Measurements from ENCODE around the gene SAMD10.
A peak's percentile ranks its signal among the peaks of the same experiment; 100 is the strongest.

Gene SAMD10

DNA sequence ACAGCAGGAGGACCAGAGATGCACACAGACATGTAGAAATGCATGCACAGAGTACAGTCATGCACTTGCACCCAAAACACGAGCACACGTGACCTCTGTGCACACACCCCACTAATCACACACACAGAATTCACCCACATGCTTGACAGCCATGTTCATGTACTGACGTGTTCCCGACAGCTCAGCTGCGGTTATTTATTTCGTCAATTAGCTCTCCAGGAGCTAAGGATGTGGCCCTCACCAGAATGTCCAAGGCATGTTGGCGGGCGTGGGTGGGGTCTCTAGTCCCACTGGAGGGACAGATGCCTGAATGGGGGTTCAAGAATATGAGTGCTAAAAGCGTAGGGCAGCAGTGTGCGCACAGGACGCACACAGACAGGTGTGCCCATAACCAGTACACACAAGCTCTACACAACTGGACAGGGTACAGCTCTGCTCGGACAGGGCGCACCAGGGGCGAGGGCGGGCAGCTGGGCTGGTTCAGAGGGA is 919 bp upstream of the SAMD10 start:
- TF ChIP-seq, protein P1, sequence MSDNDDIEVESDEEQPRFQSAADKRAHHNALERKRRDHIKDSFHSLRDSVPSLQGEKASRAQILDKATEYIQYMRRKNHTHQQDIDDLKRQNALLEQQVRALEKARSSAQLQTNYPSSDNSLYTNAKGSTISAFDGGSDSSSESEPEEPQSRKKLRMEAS (IDR thresholded peaks at IDR 0.05): no peak
- TF ChIP-seq, protein P2, sequence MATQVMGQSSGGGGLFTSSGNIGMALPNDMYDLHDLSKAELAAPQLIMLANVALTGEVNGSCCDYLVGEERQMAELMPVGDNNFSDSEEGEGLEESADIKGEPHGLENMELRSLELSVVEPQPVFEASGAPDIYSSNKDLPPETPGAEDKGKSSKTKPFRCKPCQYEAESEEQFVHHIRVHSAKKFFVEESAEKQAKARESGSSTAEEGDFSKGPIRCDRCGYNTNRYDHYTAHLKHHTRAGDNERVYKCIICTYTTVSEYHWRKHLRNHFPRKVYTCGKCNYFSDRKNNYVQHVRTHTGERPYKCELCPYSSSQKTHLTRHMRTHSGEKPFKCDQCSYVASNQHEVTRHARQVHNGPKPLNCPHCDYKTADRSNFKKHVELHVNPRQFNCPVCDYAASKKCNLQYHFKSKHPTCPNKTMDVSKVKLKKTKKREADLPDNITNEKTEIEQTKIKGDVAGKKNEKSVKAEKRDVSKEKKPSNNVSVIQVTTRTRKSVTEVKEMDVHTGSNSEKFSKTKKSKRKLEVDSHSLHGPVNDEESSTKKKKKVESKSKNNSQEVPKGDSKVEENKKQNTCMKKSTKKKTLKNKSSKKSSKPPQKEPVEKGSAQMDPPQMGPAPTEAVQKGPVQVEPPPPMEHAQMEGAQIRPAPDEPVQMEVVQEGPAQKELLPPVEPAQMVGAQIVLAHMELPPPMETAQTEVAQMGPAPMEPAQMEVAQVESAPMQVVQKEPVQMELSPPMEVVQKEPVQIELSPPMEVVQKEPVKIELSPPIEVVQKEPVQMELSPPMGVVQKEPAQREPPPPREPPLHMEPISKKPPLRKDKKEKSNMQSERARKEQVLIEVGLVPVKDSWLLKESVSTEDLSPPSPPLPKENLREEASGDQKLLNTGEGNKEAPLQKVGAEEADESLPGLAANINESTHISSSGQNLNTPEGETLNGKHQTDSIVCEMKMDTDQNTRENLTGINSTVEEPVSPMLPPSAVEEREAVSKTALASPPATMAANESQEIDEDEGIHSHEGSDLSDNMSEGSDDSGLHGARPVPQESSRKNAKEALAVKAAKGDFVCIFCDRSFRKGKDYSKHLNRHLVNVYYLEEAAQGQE (IDR thresholded peaks at IDR 0.05; ENCODE audit: low read depth): no peak
- no peak for TF ChIP-seq NFIC (IDR thresholded peaks at IDR 0.05)
- no peak for TF ChIP-seq TCF12 (IDR thresholded peaks at IDR 0.05; ENCODE audit: low read depth)
- TF ChIP-seq TEAD4 (IDR thresholded peaks at IDR 0.05): no peak
- TF ChIP-seq ZBTB7A (IDR thresholded peaks at IDR 0.05; ENCODE audit: low read depth): no peak
- TF ChIP-seq EP300 (IDR thresholded peaks at IDR 0.05; ENCODE audit: borderline replicate concordance): no peak
- no peak for TF ChIP-seq RAD21 (IDR thresholded peaks at IDR 0.05; ENCODE audit: low read depth)
- no peak for TF ChIP-seq FOXM1 (IDR thresholded peaks at IDR 0.05; ENCODE audit: borderline replicate concordance, low read depth)
- no peak for TF ChIP-seq CEBPB (IDR thresholded peaks at IDR 0.05)

DNA sequence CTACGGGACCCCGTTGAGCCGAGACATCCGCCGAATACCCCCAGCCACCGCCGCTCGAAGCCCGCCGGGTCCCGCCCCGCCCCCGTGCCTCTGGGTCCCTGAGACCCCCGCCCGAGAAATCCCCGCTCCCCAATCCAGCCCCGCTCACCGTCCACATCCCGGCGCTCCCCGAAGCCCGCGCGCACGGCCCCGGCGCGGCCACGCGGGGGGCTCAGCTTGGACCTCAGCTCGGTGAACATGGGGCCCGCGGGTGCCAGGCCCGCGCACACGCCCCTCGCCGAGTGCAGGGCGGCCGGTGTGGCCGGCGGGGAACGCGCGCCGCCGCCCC is 249 bp downstream of the SAMD10 start:
- peak; percentile 51 for TF ChIP-seq ZBTB7A (IDR thresholded peaks at IDR 0.05; ENCODE audit: low read depth)
- TF ChIP-seq CEBPB (IDR thresholded peaks at IDR 0.05): no peak

DNA sequence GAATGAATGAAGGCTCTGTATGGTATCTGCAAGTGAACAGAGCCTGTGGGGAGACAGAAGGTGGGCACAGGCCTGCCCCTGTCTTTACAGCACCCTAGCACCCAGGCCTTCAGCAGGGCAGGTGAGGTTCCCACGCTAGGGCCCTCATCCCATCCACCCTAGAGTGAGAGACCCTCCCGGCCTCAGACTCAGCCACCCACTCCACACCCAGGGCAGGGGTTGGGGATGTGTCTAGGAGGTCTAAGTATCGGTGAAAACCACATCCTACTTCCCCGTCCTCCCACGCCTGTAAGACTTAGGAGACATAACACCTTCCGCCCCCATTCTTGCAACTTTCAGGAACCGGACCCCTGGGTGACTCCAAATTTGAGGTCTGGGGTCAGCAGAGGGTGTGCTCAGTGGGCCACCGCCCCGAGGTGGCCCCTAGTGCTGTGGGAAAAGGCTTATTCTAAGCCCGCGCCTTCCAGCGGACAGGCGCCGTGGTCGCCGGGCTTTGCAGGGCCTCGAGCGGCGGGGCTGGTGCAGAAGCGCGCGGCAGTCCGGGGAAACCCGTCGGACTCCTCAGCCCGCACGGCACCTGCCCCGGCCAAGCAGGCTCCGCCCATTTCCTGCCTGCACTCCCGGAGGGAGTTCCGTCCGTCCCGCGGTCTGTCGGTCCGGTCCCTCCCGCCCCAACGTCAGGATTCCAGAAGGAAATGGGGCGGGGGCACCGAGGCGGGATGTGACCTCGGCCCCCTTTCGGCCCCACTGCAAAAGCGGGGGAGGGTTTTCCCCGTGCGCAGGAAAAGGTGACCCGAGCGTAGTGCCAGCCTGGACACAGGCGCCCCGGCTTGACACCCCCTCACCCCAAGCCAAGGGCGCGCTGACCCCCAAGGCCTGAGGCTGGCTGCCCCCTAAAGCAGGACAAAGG is 868 bp downstream of the SAMD10 start:
- 0 out of 2 replicates have a peak, but pooled peaks have one; percentile 18 for TF ChIP-seq NFIC (IDR thresholded peaks at IDR 0.05)
- TF ChIP-seq, protein P3, sequence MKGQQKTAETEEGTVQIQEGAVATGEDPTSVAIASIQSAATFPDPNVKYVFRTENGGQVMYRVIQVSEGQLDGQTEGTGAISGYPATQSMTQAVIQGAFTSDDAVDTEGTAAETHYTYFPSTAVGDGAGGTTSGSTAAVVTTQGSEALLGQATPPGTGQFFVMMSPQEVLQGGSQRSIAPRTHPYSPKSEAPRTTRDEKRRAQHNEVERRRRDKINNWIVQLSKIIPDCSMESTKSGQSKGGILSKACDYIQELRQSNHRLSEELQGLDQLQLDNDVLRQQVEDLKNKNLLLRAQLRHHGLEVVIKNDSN (IDR thresholded peaks at IDR 0.05): peak; percentile 35
- no peak for TF ChIP-seq RAD21 (IDR thresholded peaks at IDR 0.05; ENCODE audit: low read depth)
- TF ChIP-seq CEBPB (IDR thresholded peaks at IDR 0.05): no peak
- no peak for TF ChIP-seq YY1 (IDR thresholded peaks at IDR 0.05; ENCODE audit: low read depth)
- no peak for TF ChIP-seq EGR1 (IDR thresholded peaks at IDR 0.05)
- no peak; the same call in 1 of the 2 replicates for TF ChIP-seq TAF1 (IDR thresholded peaks at IDR 0.05; ENCODE audit: low read depth)
- TF ChIP-seq, protein P1 (IDR thresholded peaks at IDR 0.05): peak; percentile 92
- no peak for TF ChIP-seq FOXM1 (IDR thresholded peaks at IDR 0.05; ENCODE audit: borderline replicate concordance, low read depth)
- TF ChIP-seq TEAD4 (IDR thresholded peaks at IDR 0.05): peak; percentile 23; the same call in 1 of the 2 replicates
- TF ChIP-seq, protein P2 (IDR thresholded peaks at IDR 0.05; ENCODE audit: low read depth): no peak
- no peak for TF ChIP-seq CREB1 (IDR thresholded peaks at IDR 0.05; ENCODE audit: low read depth)
- TF ChIP-seq TCF12 (IDR thresholded peaks at IDR 0.05; ENCODE audit: low read depth): peak; percentile 51; the same call in 1 of the 2 replicates
- TF ChIP-seq EP300 (IDR thresholded peaks at IDR 0.05; ENCODE audit: borderline replicate concordance): peak; percentile 16; the same call in 1 of the 2 replicates
- peak; percentile 91 for TF ChIP-seq ZBTB7A (IDR thresholded peaks at IDR 0.05; ENCODE audit: low read depth)

DNA sequence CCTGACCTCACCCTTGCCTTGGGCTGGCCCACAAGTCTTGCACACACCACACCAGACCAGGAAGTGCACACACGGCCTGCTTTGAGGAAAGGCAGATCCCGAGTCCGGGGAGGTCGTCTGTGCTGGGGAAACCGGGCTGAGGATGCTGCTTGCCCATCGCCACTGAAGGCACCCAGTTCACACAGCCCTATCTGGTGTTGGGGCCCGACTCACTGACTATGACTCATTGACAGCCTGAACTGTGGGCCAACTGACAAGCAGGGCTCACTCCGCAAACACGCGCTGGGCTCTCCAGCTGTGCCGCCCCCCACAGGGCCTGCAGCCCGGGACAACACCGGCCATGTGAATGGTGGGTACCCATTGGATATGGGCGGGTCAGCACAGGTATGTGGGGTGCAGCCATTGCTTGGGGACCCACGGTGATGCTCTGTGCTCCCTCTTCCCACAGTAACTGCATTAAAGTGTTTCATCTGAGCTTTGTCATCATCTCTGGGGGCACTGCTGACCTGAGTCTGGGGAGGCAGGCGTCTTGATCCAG is 1.6 kb downstream of the SAMD10 start:
- TF ChIP-seq EGR1 (IDR thresholded peaks at IDR 0.05) (no peak), ZBTB7A (IDR thresholded peaks at IDR 0.05; ENCODE audit: low read depth) (no peak), TEAD4 (IDR thresholded peaks at IDR 0.05) (no peak), TAF1 (IDR thresholded peaks at IDR 0.05; ENCODE audit: low read depth) (no peak), CREB1 (IDR thresholded peaks at IDR 0.05; ENCODE audit: low read depth) (no peak), YY1 (IDR thresholded peaks at IDR 0.05; ENCODE audit: low read depth) (no peak), EP300 (IDR thresholded peaks at IDR 0.05; ENCODE audit: borderline replicate concordance) (no peak)
- TF ChIP-seq, protein P3 (IDR thresholded peaks at IDR 0.05): no peak
- TF ChIP-seq, protein P2 (IDR thresholded peaks at IDR 0.05; ENCODE audit: low read depth): no peak

Data from Ishikawa (cell line).